DMS153 treated with DMSO at 0.1 percent for 48 hours (cell line): ENCODE data around the gene FTH1.
A peak's percentile ranks its signal among the peaks of the same experiment; 100 is the strongest.
"Not testable (repeated sequence)": the region's sequence is repeated elsewhere in the genome, so short reads cannot be mapped to it uniquely, and the experiment has no call there.

Source experiments
- DNase-seq: peaks from one replicate; lab custom pipeline; 2025; ENCODE audit not compliant: unreplicated experiment; lab: John Stamatoyannopoulos, UW

Gene FTH1

DNA sequence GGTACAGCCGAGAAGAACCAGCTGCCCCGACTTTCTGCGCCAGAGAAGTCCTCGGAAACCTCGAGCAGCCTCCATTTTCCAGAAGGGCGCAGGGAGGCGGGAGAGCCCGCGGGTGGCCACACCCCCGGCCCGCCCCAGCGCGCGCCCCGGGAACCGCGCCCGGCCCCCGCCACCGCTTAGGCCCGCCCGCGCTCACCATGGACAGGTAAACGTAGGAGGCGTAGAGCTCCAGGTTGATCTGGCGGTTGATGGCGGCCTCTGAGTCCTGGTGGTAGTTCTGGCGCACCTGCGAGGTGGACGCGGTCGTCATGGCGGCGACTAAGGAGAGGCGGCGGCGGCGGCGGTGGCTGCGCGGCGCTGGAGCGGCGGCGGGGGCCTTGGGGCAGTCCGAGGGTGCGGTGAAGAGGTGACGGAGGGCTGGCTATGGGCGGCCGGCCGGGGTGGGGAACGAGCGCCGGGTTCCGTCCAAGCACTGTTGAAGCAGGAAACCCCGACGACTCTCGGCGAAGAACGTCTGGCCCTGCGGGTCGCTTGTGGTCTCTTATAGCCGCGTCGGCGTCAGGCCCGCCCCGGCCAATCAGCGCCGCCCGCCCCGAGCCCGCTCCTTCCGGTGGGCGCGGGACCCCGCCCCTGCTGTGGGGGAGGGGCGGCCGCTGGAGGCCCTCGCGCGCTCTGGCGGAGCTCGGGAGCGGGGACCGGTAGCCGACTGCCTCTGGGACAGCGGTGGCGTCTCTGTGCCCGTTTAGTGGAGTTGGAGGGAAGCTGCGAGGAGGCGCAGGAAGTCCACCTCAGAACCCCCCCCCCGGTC is at the start of gene FTH1:
Gene FTH1, minus strand, starts transcription at position 519 of the 808 bp plus-strand sequence. Its CDS starts 209 bp downstream, at position 310.
- peak; percentile 82 for DNase-seq

DNA sequence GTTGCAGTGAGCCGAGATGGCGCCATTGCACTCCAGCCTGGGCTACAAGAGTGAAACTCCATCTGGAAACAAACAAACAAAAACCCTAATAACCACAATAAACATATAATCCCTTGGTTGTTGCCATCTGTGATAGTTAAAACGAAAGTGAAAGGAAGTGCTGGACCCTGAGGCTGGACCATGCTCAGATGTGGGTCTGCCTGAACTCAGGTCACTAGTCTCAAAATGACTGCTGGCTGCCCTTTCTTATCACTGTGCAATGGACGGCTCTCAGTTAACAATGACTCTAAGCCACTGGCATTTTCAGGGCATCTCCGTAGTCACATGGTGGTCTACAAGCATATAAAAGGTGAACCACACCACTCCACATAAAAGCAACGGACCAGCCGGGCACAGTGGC is 48.2 kb upstream of the FTH1 start:
- DNase-seq = no peak

DNA sequence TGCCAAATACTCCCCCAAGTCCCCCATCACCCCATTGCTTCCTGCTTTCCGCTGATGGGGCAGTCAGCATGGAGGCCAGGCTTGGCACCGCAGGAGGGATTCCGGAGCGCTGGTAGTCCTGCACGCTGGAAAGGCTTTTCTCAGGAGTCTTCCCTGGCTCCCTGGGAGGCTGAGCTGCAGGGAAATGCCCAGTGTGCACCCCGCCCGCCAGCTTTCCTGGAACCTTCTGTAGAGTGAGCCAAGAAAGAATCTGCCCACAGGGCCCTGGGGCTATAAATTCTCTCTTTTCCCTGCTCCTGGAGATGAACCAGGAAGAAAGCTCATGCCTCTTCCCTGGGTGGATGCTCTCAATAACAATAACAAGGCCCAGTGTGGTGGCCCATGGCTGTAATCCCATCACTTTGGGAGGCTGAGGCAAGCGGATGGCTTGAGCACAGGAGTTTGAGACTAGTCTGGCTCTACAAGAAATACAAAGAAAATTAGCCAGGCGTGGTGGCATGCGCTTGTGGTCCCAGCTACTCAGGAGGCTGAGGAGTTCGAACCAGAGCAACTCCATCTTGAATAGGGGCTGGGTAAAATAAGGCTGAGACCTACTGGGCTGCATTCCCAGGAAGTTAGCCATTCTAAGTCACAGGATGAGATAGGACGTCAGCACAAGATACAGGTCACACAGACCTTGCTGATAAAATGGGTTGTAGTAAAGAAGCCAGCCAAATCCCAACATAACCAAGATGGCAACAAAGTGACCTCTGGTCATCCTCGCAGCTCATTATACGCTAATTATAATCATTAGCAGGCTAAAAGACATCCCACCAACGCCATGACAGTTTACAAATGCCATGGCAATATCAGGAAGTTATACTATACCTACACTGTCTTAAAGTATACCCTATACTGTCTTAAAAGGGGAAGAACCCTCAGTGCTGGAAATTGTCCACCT is 46.4 kb upstream of the FTH1 start:
- no peak for DNase-seq

DNA sequence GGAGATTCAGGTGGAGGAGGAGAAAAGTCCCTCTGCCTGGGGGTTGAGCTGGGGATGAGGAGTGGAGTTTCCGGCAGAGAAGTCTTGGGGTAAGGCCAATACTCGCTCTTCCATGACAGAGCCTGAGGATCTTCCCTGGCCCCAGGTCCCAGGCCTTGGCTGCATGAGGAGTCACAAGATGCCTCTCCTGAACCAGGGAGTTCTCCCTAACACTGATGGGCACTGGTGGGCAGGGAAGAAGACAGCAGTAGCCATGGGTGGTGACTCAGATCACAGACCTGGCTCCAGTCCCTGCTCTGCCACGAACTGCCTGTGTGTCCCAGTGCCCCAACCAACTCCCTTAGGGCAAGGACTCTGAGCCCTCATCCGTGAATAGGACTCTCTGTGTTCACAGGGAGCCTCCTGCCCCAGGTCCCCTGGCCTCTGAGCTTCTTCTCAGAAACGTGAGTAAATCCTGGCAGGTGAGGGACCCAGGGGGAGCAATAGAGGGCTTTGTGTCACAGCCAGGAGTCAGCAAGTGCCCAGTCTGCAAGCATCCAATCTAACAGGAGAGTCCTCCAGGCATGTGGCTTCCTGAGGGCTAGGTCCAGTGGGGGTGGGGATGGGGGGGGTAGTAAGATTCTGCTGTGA is 45.5 kb upstream of the FTH1 start:
- DNase-seq = no peak

DNA sequence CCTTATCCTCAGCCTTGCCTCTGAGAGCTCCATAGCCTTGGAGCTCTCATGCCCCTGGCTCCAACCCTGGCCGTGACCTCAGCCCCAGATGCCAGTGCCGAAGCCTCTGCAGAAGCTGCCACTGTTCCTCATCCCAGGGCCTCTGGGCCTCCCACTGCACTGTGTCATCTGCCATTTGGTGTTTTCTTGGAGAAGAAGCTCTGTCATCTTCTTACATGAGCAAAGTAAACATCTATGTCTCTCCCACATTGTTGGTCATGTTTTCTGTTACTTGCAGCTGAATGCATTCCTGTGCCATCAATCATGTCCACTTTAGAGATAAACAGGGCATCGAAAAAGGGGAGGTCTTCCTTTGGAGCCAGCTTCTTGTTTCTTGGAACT is 45.0 kb upstream of the FTH1 start:
- DNase-seq = no peak

DNA sequence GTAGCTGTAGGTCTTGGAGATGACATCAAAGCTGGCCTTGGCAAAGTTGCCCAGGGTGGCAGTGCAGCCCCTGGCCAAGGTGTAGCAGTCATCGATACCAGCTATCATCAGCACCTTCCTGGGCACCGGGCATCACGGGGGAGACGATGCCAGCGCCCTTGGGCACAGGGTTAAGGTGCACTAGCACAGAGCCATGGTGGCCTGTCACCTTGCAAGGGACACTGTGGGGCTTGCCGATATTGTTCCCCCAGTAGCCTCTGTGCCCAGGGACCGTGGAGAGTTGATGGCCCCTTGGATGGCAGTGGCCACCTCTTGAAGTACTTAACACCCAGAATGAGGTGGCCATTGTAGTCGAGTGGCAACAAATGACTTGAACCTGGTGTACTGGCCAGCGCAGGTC is 44.4 kb upstream of the FTH1 start:
- no peak for DNase-seq

DNA sequence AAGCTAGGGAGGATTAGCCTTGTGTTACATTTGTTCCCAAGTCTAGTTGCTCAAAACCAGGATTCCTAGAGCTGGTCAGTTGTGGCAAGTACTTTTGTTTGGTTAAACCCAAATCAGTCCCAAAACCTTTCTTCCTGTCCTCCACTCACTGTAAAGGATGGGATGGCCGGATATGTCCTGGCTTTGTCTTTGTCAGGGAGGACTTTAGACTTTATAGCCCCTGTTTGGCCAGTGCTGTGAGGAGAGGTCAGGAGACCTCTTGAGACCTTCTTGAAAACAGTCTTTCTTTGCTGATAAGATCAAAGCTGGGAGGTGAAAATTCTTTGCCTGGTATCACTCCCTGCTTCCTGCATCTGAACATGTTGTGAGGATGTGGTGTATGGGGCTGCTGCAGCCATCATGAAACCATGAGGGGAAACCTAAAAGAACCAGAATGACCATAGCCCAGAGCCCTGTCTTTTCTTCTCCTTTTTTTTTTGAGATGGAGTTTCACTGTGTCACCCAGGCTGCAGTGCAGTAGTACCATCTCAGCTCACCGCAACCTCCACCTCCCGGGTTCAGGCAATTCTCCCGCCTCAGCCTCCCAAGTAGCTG is 43.6 kb upstream of the FTH1 start:
- no peak for DNase-seq

DNA sequence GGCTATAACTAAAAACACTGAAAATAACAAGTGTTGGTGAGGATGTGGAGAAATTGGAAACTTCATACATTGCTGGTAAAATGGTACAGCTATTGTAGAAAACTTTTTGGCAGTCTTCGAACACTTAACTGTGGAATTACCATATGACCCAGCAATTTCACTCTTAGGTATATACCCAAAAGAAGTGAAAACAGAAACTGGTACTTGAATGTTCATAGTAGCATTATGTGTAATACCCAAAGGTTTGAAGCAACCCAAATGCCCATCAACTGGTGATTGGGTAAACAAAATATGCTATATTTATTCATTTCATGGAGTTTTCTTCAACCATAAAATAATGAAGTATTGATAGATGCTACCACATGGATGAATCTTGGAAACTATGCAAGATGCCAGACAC is 40.8 kb upstream of the FTH1 start:
- no peak for DNase-seq

DNA sequence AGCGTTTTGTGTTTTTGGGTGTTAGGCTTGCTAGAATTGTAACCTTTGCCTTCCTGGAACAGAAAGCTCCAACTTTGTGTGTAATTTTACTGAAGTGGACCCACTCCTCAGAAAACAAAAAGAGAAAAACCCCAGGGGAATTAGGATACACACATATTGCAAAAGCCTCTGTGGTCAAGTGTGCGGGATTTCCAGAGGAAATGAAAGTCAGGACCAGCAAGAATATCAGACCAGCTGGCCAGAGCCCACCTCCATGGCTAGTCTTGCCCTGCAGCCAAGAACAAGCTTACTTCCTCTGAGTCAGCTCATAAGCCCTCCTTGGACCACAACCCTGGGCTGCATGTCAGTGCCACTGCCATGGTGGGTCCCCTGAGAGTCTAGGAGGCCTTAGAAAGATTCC is 37.0 kb upstream of the FTH1 start:
- DNase-seq = no peak

DNA sequence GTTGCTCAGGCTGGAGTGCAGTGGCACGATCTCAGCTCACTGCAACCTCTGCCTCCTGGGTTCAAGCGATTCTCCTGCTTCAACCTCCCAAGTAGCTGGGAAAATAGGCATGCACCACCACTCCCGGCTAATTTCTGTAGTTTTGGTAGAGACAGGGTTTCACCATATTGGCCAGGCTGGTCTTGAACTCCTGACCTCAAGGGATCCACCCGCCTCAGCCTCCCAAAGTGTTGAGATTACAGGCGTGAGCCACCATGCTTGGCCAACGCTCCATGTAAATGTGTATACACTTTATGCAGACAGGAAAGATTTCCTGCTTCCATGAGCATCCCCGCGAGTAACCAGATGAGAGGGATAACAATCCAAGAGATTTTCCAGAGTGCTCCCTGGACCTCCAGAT is 34.8 kb upstream of the FTH1 start:
- not testable (repeated sequence) for DNase-seq

DNA sequence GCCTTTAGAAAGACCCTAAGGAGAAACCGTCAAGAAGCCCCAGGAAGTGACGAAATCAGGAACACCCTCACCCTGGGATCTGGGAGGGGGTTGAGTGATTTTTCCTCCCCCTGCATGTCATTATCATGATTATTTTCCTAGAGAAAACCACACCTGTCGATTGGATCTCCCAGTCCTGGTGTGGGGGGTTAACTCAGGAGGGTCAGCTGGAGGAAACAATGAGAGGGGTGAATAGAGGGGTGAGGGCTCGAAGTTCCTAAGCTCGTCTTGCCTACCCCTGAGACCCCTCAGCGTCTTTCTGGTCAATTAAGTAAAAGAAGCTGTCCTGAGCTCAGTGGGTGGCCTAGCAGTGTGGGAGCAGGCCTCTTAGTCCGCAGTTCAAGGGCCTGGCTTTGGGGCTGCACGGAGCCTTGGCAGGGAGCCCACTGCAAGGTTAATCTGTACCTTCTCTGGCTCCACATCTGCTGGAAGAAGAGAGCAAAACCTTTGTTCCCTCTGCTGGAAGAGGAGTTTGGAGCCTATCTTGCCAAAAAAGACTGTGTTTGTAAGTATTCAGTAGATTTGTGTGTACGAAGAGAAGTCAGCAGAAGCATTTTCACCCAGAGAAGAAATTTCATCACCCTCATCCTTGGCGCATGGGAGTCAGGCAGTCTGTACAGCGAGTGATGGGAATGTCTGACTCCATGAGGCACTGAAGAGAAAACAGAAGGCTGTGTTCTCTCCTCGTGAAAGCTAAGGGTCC is 34.2 kb upstream of the FTH1 start:
- no peak for DNase-seq

DNA sequence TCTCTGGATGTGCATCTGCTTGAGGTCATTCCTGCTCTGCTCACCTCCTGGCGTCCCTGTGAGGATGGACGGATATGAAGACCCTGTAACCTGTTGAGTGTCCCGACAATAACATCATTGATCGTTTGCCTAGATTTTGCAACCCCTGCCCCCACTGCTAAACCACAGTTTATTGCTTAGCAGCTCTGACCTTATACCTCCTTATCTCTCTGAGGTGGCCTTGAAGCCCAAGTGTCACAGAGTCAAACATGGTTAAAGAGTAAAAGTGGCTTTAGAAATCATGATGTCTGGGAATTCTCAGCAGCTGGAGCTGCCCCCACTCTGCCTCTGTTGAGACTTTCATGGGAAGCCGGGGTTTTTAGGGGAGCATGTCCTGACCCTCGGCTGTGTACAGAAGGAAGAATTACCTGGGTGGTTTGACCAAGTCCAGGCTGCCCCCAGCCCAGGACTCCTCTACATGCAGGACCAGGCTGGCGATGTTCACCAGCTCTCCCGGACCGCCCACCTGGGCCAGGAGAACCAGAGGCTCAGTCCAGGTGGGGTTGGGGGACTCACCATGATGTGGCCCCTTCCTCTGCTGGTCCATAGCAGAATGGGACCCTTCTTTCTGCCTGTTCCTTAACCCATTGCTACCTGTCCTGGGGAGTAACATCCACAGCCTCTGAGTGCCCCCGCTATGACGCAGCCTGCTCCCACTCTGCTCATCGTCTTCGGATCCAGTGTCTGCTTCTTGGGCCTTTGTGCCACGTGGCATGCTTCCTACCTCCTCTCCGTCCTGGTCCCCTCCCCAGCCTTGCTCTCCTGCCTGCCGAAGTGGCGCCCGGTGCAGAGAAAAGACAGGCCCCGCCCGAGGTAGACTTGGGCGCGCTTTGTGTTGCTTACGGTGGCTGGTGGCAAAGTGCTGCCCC is 33.4 kb upstream of the FTH1 start:
- no peak for DNase-seq

DNA sequence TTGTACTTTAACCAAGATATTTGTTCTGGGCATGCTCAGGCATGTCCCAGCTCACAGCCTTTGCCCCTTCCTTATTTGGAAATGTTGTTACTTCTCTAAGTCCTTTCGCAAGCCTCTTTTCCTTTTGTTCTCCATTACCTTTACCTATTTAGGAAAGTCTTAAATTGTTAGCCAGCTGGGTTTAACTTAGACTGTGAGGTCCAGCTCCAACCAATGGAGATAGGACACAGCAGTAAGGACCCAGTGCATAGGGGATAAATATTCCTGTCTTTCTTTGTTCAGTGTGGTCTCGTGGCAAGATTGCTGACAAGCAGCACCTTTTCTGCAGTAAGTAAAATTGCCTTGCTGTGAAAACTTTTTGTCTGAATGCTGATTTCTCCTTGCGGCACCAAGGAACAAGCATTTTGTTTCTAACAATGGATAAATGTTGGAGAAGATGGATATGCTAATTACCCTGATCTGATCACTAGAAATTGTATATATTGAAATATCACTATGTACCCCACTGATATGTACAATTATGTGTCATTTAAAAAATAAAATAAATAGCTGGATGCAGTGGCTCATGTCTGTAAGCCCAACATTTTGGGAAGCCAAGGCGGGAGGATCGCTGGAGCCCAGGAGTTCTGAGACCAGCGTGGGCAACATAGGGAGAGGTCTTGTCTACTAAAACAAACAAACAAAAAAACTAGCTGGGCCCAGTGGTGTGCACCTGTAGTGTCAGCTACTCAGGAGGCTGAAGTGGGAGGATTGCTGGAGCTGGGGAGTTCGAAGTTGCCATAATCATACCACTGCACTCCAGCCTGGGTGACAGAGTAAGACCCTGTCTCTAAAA is 31.9 kb upstream of the FTH1 start:
- no peak for DNase-seq

DNA sequence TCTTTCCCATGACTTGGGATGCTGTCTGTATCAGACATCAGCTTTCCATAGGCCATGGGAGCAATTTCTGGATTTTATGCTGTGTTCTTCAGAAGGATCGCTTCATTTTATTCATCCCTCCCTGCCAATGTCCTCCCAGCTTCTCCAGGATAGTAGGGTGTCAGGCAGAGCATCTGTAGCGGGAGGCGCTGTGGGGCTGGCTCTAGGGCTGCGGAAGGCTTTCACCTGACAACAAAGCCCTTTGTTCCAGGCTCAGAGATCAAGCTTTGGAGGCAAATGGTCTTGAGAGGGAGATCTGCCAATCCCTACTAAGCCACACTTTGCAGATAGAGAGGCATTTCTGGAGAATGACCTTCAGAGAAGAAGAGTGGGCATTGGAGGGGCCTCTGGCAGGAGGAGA is 29.5 kb upstream of the FTH1 start:
- DNase-seq = no peak

DNA sequence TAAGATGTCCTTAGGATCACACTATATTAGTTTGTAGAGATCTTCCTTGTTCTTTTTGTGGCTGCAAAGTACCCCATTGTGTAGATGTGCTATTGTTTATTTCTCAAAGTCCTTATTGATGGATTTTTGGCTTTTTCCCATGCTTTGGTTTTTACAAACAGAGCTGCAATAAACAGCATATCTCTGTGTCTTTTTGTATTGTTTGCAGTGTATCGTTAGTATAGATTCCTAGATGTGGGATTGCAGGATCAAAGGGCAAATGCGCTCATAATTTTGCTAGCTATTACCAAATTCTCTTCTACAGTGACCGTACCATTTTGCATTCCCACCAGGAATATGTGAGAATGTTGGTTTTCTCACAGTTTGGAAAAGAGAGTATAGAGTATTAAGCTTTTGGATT is 27.5 kb upstream of the FTH1 start:
- no peak for DNase-seq

DNA sequence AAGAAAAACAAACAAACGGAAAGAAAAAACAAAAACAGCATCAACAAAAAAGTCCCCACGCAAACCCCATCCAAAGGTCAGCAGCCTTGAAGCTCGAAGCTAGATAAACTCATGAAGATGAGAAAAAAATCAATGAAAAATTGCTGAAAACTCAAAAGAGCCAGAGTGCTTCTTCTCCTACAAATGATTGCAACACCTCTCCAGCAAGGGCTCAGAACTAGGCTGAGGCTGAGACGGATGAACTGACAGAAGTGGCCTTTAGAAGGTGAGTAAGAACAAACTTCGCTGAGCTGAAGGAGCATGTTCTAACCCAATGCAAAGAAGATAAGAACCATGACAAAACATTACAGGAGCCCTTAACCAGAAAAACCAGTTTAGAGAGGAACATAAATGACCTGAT is 18.4 kb upstream of the FTH1 start:
- DNase-seq = no peak

DNA sequence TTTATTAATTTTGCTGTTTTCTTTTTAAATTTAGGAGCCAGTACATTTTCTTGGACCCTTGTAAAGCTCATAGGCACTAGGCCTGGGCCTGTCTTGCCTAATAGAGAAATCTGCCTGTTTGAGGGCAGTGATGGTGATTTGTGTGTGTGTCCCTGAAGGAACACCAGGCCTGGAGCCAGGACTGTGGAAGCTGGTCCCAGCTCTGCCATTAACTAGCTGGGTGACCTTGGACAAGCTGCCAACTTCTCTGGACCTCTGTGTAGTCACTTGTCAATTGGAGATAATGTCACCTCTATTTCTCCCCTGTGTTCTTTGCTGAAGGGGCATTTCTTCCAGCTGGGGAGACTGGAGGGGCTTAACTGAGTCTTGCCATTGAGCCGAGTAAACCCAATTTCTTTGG is 16.0 kb upstream of the FTH1 start:
- no peak for DNase-seq

DNA sequence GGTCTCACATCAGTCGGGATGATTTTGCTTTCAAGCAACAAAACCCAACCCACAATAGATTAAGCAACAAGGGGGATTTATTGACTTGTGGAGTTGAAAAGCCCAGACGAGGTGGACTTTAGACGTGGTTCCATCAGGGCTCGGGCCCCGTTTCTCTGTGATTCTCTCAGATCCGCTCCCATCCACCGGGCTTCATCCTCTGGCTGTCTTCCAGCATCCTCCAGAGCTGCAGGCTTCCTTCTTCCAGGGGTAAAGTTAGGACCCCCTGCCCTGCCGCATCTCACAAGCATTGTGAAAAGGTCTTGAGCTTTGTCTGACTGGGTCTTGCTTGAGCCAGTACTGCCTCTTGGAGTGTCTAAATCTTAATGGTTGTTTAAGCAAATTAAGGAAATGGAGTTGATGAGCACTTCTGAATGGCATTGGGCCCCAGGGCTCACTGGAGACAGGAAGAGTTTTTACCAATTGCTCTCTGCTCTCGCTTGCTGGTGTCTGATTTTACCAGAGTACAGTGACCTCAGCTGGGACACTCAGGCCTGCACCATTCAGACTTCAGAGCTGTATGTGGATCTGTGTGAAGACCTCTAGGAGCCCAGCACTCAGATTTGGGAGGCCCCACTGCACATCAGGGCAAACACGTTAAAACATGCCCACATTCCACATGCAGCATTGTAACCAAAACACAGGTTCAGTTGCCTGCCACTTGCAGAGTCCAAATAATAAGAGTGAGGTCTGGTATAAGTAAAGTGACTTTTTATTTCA is 13.5 kb upstream of the FTH1 start:
- no peak for DNase-seq
